Measurements from ENCODE around the gene RNF4. TPM values are rescaled to one million over a fixed set of nuclear protein-coding genes. Genes with fewer than 3 reads are reported as not detected.
A peak's percentile ranks its signal among the peaks of the same experiment; 100 is the strongest.

Gene RNF4
- total RNA-seq, 1 experiment from 2014 or later: 45.6 TPM

DNA sequence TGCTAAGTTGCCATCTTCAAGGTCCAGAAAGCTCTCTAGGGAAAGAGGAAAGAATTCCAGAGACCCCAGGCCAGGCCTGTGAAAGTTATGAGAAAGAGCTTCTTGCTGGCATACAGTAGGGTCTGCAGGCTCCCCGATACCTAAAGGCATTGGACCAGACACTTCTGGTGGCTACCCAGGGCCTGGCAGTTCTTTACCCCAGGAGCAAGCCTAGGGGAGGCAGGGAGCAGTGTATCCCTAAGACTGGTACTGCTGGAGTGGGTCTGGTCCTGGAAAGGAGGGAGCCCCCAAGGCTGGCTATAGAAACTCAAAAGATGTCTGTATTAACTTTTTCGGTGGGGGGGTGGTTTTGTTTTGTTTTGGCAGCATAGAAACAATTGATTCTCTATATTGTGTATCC lies 47.7 kb downstream of the RNF4 start:
- Mint-ChIP-seq H3K4me3 (ENCODE audit: low read depth, unreplicated experiment) (no peak overlapping the region), H3K27me3 (ENCODE audit: unreplicated experiment) (no peaks in the 10 kb centered on the region), H3K36me3 (ENCODE audit: insufficient read depth, unreplicated experiment) (peaks cover 16% of the 10 kb centered on the region), H3K9me3 (ENCODE audit: low read depth, unreplicated experiment) (no peaks in the 10 kb centered on the region), H3K27ac (ENCODE audit: unreplicated experiment) (no peak overlapping the region), H3K4me1 (ENCODE audit: low read depth, unreplicated experiment) (no peaks in the 10 kb centered on the region)
- TF ChIP-seq, protein P1, sequence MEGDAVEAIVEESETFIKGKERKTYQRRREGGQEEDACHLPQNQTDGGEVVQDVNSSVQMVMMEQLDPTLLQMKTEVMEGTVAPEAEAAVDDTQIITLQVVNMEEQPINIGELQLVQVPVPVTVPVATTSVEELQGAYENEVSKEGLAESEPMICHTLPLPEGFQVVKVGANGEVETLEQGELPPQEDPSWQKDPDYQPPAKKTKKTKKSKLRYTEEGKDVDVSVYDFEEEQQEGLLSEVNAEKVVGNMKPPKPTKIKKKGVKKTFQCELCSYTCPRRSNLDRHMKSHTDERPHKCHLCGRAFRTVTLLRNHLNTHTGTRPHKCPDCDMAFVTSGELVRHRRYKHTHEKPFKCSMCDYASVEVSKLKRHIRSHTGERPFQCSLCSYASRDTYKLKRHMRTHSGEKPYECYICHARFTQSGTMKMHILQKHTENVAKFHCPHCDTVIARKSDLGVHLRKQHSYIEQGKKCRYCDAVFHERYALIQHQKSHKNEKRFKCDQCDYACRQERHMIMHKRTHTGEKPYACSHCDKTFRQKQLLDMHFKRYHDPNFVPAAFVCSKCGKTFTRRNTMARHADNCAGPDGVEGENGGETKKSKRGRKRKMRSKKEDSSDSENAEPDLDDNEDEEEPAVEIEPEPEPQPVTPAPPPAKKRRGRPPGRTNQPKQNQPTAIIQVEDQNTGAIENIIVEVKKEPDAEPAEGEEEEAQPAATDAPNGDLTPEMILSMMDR (IDR thresholded peaks at IDR 0.05; ENCODE audit: unreplicated experiment): no peak
- no peak for DNase-seq
- intact Hi-C loops (cut with micrococcal nuclease; ENCODE audit: unreplicated experiment): no loop called here
- no TSS peak for BruUV-seq (replicated peaks)
- CTCF ChIA-PET: no interaction called here

DNA sequence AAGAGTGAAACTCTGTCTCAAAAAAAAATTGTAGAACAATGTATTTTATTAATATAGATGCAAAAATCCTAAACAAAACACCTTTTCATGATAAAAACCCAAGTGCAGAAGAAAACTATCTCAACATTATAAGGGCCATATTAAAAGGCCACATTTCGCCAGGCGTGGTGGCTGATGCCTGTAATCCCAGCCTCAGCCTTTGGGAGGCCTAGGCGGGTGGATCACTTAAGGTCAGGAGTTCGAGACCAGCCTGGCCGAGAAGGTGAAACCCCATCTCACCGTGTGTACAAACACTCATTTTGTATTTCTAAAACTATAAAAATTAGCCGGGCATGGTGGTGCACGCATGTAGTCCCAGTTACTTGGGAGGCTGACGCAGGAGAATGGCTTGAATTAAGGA lies 57.7 kb downstream of the RNF4 start:
- BruUV-seq (replicated peaks): no TSS peak
- no peaks in the 10 kb centered on the region for H3K36me3 Mint-ChIP-seq (ENCODE audit: insufficient read depth, unreplicated experiment)
- H3K27ac Mint-ChIP-seq (ENCODE audit: unreplicated experiment): no peak overlapping the region
- H3K4me1 Mint-ChIP-seq (ENCODE audit: low read depth, unreplicated experiment): no peaks in the 10 kb centered on the region
- no peak for DNase-seq
- H3K27me3 Mint-ChIP-seq (ENCODE audit: unreplicated experiment): no peaks in the 10 kb centered on the region
- H3K9me3 Mint-ChIP-seq (ENCODE audit: low read depth, unreplicated experiment): no peaks in the 10 kb centered on the region
- CTCF ChIA-PET: no interaction called here
- TF ChIP-seq, protein P1 (IDR thresholded peaks at IDR 0.05; ENCODE audit: unreplicated experiment): no peak
- intact Hi-C loops (cut with micrococcal nuclease; ENCODE audit: unreplicated experiment): no loop called here
- no peak overlapping the region for H3K4me3 Mint-ChIP-seq (ENCODE audit: low read depth, unreplicated experiment)

DNA sequence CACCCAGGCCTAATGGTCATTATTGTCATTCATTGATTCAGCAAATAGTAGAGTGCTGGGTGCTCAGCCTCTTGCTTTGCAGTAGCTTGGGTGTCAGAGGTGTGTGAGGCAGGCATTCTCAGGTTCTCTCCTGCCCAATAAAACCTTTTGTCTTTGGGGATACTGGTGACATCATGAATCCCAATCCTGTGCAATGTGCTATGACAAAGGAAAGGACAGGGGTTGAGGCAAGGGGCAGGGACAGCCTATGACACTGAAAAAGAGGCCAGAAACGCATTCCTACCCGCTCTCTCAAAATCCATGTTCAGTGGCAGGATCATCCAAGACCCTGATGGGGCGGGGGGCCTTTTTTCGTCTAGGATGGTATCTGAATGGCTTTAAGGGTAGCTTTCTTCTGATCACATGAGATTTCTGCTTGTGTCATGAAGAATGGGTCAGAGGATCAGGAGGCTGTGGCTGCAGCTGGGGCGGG lies 66.0 kb downstream of the RNF4 start:
- H3K9me3 Mint-ChIP-seq (ENCODE audit: low read depth, unreplicated experiment): no peaks in the 10 kb centered on the region
- peaks cover 19% of the 10 kb centered on the region for H3K36me3 Mint-ChIP-seq (ENCODE audit: insufficient read depth, unreplicated experiment)
- H3K27me3 Mint-ChIP-seq (ENCODE audit: unreplicated experiment): no peaks in the 10 kb centered on the region
- DNase-seq: no peak
- H3K27ac Mint-ChIP-seq (ENCODE audit: unreplicated experiment): peak overlapping the region; percentile 66
- TF ChIP-seq, protein P1 (IDR thresholded peaks at IDR 0.05; ENCODE audit: unreplicated experiment): no peak
- no TSS peak for BruUV-seq (replicated peaks)
- H3K4me3 Mint-ChIP-seq (ENCODE audit: low read depth, unreplicated experiment): peak overlapping the region; percentile 77
- no peaks in the 10 kb centered on the region for H3K4me1 Mint-ChIP-seq (ENCODE audit: low read depth, unreplicated experiment)
- CTCF ChIA-PET: interaction anchor here (1.6 kb wide), 1 partner anchor 66 kb away, joined by 5 read pairs; the partner anchor contains the start of gene RNF4
- intact Hi-C loops (cut with micrococcal nuclease; ENCODE audit: unreplicated experiment): no loop called here

DNA sequence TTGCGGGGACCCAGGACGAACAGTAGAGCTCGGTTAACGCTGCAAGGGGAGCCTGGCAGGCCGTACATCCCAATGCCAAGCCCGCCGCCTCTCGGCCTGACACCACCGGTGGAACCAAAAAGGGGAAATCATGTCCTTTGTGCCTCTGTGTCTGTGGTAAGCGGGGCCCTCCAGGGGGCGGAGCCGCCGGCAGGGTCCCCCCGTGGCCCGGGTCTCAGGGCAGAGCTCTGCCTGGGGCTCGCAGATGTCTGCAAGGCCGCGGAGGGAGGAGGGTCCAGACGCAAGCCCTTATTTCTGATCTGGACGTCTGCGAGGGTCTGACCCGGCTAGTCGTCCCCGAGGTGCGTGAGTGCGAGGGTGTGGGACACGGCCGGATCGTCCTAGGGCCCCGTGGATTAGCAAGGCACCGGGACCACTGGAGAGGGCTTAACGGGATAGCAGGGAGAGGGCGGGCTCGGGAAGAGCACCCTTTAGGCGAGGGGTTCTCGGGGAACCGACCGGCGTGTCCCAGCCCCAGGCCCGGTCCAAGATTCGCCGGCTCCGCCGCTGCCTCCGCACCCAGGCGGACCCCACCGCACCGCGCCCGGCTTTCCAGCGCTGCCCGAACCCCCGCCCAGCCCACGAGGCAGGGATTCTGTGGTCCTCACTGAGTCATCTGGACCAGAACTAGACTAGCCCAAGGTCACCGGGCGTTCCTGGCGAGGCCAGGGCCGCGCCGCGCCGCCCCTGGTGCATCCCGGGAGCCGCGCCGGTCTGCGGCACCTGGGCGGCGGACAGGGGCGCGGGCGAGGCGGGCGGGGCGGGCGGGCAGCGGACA lies 66.7 kb downstream of the RNF4 start:
- peak; percentile 15 for DNase-seq
- no peaks in the 10 kb centered on the region for H3K27me3 Mint-ChIP-seq (ENCODE audit: unreplicated experiment)
- intact Hi-C loops (cut with micrococcal nuclease; ENCODE audit: unreplicated experiment): no loop called here
- no peaks in the 10 kb centered on the region for H3K9me3 Mint-ChIP-seq (ENCODE audit: low read depth, unreplicated experiment)
- CTCF ChIA-PET: interaction anchor here (0.6 to 1.6 kb wide), 4 partner anchors 17 to 272 kb away, joined by 3 to 5 read pairs (median 4); partner anchors contain the start of gene RNF4
- TF ChIP-seq, protein P1 (IDR thresholded peaks at IDR 0.05; ENCODE audit: unreplicated experiment): no peak
- H3K4me1 Mint-ChIP-seq (ENCODE audit: low read depth, unreplicated experiment): no peaks in the 10 kb centered on the region
- H3K27ac Mint-ChIP-seq (ENCODE audit: unreplicated experiment): peak overlapping the region; percentile 66
- H3K4me3 Mint-ChIP-seq (ENCODE audit: low read depth, unreplicated experiment): peak overlapping the region; percentile 77
- TSS peak; percentile 72 for BruUV-seq (replicated peaks)
- peaks cover 19% of the 10 kb centered on the region for H3K36me3 Mint-ChIP-seq (ENCODE audit: insufficient read depth, unreplicated experiment)
